GM12892 (cell line): ENCODE results near the gene ZNF747.

Experiments used
- POLR2A ChIP-seq: IDR thresholded peaks from 2 replicates; pipeline ENCODE4 v1.6.1; 2011; ENCODE audit warnings: low read depth, low read length, control low read depth
- POLR2AphosphoS5 ChIP-seq: IDR thresholded peaks from 2 replicates; pipeline ENCODE4 v1.6.1; 2011; ENCODE audit warnings: low read depth, low read length, control low read depth

DNA sequence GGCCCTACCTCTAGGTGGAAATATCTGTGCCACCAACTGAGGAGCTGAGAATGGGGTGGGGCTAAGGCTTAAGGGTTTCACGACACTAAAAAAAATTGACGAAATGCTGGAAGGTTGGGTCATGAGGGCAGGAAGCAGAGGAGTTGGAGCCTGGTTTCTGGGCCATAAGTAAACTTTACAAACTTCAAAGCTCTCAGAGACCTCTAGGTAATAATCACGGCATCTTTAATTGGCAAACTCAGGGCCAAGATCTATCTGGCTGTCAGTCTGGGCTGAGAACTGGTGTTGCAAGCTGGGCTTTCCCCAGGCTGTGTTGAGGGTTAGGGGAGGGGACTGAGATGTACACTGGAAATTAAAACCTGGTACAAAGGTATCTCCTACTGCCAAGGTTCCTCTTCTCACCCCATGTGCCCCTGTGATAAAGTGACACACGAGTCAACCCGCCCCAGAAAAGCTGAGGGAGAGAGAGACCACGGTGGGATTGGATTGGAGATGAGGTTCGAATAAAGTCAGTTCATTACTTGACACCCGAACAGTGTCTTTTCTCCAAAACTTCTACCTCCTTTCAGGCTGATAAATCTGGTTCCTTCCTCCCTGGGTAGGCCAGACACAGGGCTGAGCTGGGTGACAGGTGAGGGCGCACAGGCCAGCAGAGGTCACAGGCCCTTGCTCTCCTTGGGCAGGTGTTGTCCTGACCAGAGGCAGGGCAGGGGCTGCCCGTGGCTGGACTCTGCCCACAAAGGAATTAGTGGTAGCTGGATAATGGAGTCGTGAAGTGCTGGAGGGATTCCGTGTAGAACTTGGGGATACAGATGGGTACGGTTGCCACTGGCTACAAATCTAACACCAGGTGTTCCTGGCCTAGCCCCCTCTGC, 4.3 kb downstream of the ZNF747 start:
- TF ChIP-seq POLR2AphosphoS5 (no peak), POLR2A (no peak)
